ENCODE results near the gene GHDC.

DNA sequence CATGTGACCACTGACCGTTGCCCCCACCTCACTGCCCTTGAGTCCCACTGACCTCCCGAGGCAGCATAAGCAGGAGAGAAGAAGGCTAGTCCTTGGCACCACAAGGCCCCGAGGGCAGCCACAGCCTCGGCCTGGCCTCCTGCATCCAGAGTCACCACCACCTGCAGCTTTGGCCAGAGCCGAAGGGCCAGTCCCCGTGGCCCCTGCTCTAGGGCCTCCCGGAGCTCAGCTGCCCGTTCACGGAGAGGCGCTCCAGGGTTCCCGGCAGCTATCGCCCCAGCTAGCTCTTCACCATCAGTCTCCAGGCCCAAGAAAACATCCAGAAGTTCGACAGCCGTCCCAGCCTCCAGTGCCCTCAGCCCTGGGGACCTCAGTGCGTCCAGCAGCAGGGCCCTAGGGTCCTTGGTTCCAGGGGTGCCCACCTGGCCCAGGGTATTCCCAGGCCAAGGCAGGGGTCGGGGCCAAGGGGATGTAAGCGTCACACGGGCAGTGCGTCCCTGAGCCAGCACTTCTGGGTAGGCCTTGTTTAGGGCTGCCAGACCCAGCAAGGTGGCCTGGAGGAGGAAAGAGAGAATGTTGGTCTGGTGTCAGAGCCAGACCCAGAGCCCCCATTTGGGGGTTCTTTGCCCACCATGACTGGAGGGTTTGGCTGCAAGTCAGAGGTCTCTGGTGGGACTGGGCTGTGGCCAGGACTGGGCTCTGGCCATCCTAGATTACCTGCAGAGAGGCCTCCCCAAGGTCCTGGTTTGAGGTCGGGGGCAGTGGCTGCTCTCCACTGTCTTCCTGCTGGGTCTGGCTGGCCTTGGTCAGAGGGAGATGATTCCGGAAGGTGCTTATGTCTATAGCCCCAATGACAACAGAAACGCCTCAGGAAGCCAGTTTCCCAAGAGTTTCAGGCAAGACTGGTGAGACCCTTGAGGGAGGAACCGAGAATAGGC lies 1.8 kb downstream of the GHDC start:
- TF ChIP-seq POLR2A (IDR thresholded peaks at IDR 0.05) = no peak
- TF ChIP-seq, protein P1, sequence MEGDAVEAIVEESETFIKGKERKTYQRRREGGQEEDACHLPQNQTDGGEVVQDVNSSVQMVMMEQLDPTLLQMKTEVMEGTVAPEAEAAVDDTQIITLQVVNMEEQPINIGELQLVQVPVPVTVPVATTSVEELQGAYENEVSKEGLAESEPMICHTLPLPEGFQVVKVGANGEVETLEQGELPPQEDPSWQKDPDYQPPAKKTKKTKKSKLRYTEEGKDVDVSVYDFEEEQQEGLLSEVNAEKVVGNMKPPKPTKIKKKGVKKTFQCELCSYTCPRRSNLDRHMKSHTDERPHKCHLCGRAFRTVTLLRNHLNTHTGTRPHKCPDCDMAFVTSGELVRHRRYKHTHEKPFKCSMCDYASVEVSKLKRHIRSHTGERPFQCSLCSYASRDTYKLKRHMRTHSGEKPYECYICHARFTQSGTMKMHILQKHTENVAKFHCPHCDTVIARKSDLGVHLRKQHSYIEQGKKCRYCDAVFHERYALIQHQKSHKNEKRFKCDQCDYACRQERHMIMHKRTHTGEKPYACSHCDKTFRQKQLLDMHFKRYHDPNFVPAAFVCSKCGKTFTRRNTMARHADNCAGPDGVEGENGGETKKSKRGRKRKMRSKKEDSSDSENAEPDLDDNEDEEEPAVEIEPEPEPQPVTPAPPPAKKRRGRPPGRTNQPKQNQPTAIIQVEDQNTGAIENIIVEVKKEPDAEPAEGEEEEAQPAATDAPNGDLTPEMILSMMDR (IDR thresholded peaks at IDR 0.05) = no peak

Measured in Peyer's patch (tissue), 4 donors.